HG03066 (cell line): ENCODE measurements around the gene NPAS1.
"Not testable (repeated sequence)": the region's sequence is repeated elsewhere in the genome, so short reads cannot be mapped to it uniquely, and the experiment has no call there.

ENCODE experiments used
- ATAC-seq: cut with Tn5 transposase; IDR thresholded peaks from one replicate; pipeline ENCODE4 v1.9.1; 2021; ENCODE audit warnings: low read depth; ENCODE audit not compliant: unreplicated experiment

The NPAS1 gene

GRCh38 chr19:47044946-47045866 lies 25.6 kb downstream of the NPAS1 start:
- ATAC-seq = no peak

- ATAC-seq = no peak
These were observed 26.3 kb downstream of the NPAS1 start for GRCh38 chr19:47045867-47046470.

GRCh38 chr19:47047272-47047762 lies 27.7 kb downstream of the NPAS1 start:
- ATAC-seq = no peak

- peak; percentile 40 for ATAC-seq
These were observed 28.2 kb downstream of the NPAS1 start for GRCh38 chr19:47047763-47048405.

GRCh38 chr19:47049307-47049700 lies 29.7 kb downstream of the NPAS1 start:
- no peak for ATAC-seq

- not testable (repeated sequence) for ATAC-seq
These were observed 30.9 kb downstream of the NPAS1 start for GRCh38 chr19:47050562-47050961.

- no peak for ATAC-seq
These were observed 36.8 kb downstream of the NPAS1 start for GRCh38 chr19:47056411-47056810.

GRCh38 chr19:47057328-47057727 lies 37.7 kb downstream of the NPAS1 start:
- ATAC-seq = no peak

GRCh38 chr19:47058621-47059022 lies 39.0 kb downstream of the NPAS1 start:
- no peak for ATAC-seq

GRCh38 chr19:47063874-47064273 lies 44.2 kb downstream of the NPAS1 start:
- ATAC-seq = no peak

- no peak for ATAC-seq
These were observed 45.6 kb downstream of the NPAS1 start for GRCh38 chr19:47065242-47065641.

- ATAC-seq = no peak
These were observed 47.0 kb downstream of the NPAS1 start for GRCh38 chr19:47066376-47067214.

- ATAC-seq = no peak
These were observed 47.7 kb downstream of the NPAS1 start for GRCh38 chr19:47067215-47067847.

- no peak for ATAC-seq
These were observed 48.6 kb downstream of the NPAS1 start for GRCh38 chr19:47068246-47068645.

- ATAC-seq = no peak
These were observed 49.3 kb downstream of the NPAS1 start for GRCh38 chr19:47068876-47069406.

GRCh38 chr19:47069795-47070194 lies 50.2 kb downstream of the NPAS1 start:
- ATAC-seq = no peak

GRCh38 chr19:47070756-47071155 lies 51.1 kb downstream of the NPAS1 start:
- ATAC-seq = no peak

GRCh38 chr19:47071731-47072130 lies 52.1 kb downstream of the NPAS1 start:
- ATAC-seq = no peak

- ATAC-seq = no peak
These were observed 52.7 kb downstream of the NPAS1 start for GRCh38 chr19:47072323-47072722.

- no peak for ATAC-seq
These were observed 53.9 kb downstream of the NPAS1 start for GRCh38 chr19:47073574-47073973.
